ENCODE results near the gene LSM5.

The LSM5 gene

GRCh38 chr7:32490127-32490796, at the start of gene LSM5:
LSM5 (minus strand) TSS chr7:32490380; CDS start chr7:32490365, 15 bp downstream.
- peak; percentile 72 to 92 for DNase-seq

GRCh38 chr7:32539366-32539765, 49.2 kb upstream of the LSM5 start:
- DNase-seq: no peak

GRCh38 chr7:32537760-32538159, 47.6 kb upstream of the LSM5 start:
- no peak for DNase-seq

- DNase-seq: no peak
Measured at GRCh38 chr7:32536585-32536984, 46.4 kb upstream of the LSM5 start.

- DNase-seq: no peak
Measured at GRCh38 chr7:32536016-32536415, 45.8 kb upstream of the LSM5 start.

GRCh38 chr7:32535162-32535702, 45.1 kb upstream of the LSM5 start:
- DNase-seq: no peak

- DNase-seq: no peak
Measured at GRCh38 chr7:32533276-32534029, 43.3 kb upstream of the LSM5 start.

- no peak for DNase-seq
Measured at GRCh38 chr7:32532716-32533115, 42.5 kb upstream of the LSM5 start.

GRCh38 chr7:32532086-32532485, 41.9 kb upstream of the LSM5 start:
- DNase-seq: no peak

GRCh38 chr7:32531402-32531801, 41.2 kb upstream of the LSM5 start:
- DNase-seq: no peak

- no peak for DNase-seq
Measured at GRCh38 chr7:32525839-32526238, 35.7 kb upstream of the LSM5 start.

GRCh38 chr7:32524631-32525030, 34.5 kb upstream of the LSM5 start:
- no peak for DNase-seq

- DNase-seq: no peak
Measured at GRCh38 chr7:32522746-32523530, 32.8 kb upstream of the LSM5 start.

GRCh38 chr7:32519763-32520162, 29.6 kb upstream of the LSM5 start:
- no peak for DNase-seq

- DNase-seq: peak in 1 of 2 experiments; percentile 53
Measured at GRCh38 chr7:32518534-32519140, 28.5 kb upstream of the LSM5 start.

GRCh38 chr7:32516551-32517100, 26.4 kb upstream of the LSM5 start:
- DNase-seq: no peak

- no peak for DNase-seq
Measured at GRCh38 chr7:32515890-32516550, 25.8 kb upstream of the LSM5 start.

- no peak for DNase-seq
Measured at GRCh38 chr7:32513210-32513609, 23.0 kb upstream of the LSM5 start.

GRCh38 chr7:32511791-32512190, 21.6 kb upstream of the LSM5 start:
- no peak for DNase-seq

GRCh38 chr7:32507414-32507813, 17.2 kb upstream of the LSM5 start:
- DNase-seq: no peak

GRCh38 chr7:32506266-32507054, 16.3 kb upstream of the LSM5 start:
- DNase-seq: peak; percentile 64 to 89

Measured in SW 1271 (cell line).